Mammary epithelial cell (primary cell): ENCODE data around the gene CDH18.
"Not testable (repeated sequence)": the region's sequence is repeated elsewhere in the genome, so short reads cannot be mapped to it uniquely, and the experiment has no call there.

ENCODE experiments used
- EZH2 ChIP-seq: IDR thresholded peaks from 2 replicates; pipeline ENCODE4 v1.6.1; 2012; ENCODE audit warnings: low read length, inconsistent platforms, borderline replicate concordance
- TF ChIP-seq, protein P1 (sequence below), 2 donors: IDR thresholded peaks in 1 of 2; conservative IDR thresholded peaks in 1 of 2; 2 replicates each; pipeline ENCODE4 v1.5.1; 2011 to 2012; ENCODE audit warnings: inconsistent platforms in 2 of 2, low read length in 2 of 2, mild to moderate bottlenecking in 2 of 2, control low read depth in 1 of 2, low read depth in 1 of 2; ENCODE audit not compliant: insufficient read depth in 1 of 2; ENCODE audit errors: extremely low read depth in 1 of 2

DNA sequence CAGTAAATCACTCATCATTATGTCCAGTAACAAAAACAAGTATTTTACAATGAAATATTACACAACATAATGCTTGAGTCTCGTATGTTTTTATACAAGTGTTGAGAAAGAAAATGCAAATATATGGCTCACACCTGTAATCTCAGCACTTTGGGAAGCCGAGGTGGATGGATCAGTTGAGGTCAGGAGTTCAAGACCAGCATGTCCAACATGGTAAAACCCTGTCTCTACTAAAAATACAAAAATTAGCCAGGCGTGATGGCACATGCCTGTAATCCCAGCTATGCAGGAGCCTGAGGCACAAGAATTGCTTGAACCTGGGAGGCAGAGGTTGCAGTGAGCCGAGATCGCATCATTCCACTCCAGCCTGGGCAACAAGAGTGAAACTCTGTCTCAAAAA lies 211.1 kb downstream of the CDH18 start:
- not testable (repeated sequence) for TF ChIP-seq EZH2
- TF ChIP-seq, protein P1, sequence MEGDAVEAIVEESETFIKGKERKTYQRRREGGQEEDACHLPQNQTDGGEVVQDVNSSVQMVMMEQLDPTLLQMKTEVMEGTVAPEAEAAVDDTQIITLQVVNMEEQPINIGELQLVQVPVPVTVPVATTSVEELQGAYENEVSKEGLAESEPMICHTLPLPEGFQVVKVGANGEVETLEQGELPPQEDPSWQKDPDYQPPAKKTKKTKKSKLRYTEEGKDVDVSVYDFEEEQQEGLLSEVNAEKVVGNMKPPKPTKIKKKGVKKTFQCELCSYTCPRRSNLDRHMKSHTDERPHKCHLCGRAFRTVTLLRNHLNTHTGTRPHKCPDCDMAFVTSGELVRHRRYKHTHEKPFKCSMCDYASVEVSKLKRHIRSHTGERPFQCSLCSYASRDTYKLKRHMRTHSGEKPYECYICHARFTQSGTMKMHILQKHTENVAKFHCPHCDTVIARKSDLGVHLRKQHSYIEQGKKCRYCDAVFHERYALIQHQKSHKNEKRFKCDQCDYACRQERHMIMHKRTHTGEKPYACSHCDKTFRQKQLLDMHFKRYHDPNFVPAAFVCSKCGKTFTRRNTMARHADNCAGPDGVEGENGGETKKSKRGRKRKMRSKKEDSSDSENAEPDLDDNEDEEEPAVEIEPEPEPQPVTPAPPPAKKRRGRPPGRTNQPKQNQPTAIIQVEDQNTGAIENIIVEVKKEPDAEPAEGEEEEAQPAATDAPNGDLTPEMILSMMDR (conservative IDR thresholded peaks at IDR 0.05 in 1 of 2, IDR thresholded peaks at IDR 0.05 in 1 of 2; ENCODE audit: extremely low read depth in 1 of 2, insufficient read depth in 1 of 2, low read depth in 1 of 2, low read length in 2 of 2), result not testable (repeated sequence)
